Adrenal gland (tissue), 5 donors: ENCODE results near the gene NPRL2.

Source experiments
- POLR2A ChIP-seq, 2 donors: fragments of 450-650 bp; IDR thresholded peaks; one replicate each; pipeline ENCODE4 v1.6.1; 2017; ENCODE audit warnings: antibody characterized with exemption in 2 of 2, mild to moderate bottlenecking in 2 of 2, moderate library complexity in 1 of 2
- TF ChIP-seq, protein P1 (sequence below), 6 experiments: fragments of 450-650 bp in 4 of 6; fragments of 200-600 bp in 2 of 6; sonication (generic) in 1 of 6; IDR thresholded peaks; 1 replicate in 5 of 6; 2 replicates in 1 of 6; pipeline versions ENCODE4 v1.5.1 to v1.8.0; 2016 to 2021; ENCODE audit warnings: antibody characterized with exemption in 6 of 6, mild to moderate bottlenecking in 2 of 6, moderate library complexity in 1 of 6
- donor health status: DM: no; HTN: no; CAD: no.

GRCh38 chr3:50378024-50378423, 27.4 kb upstream of the NPRL2 start:
- no peak for TF ChIP-seq POLR2A (IDR thresholded peaks at IDR 0.05)
- TF ChIP-seq, protein P1, sequence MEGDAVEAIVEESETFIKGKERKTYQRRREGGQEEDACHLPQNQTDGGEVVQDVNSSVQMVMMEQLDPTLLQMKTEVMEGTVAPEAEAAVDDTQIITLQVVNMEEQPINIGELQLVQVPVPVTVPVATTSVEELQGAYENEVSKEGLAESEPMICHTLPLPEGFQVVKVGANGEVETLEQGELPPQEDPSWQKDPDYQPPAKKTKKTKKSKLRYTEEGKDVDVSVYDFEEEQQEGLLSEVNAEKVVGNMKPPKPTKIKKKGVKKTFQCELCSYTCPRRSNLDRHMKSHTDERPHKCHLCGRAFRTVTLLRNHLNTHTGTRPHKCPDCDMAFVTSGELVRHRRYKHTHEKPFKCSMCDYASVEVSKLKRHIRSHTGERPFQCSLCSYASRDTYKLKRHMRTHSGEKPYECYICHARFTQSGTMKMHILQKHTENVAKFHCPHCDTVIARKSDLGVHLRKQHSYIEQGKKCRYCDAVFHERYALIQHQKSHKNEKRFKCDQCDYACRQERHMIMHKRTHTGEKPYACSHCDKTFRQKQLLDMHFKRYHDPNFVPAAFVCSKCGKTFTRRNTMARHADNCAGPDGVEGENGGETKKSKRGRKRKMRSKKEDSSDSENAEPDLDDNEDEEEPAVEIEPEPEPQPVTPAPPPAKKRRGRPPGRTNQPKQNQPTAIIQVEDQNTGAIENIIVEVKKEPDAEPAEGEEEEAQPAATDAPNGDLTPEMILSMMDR (IDR thresholded peaks at IDR 0.05): no peak
